Mesothelial cell of epicardium (in vitro differentiated cells): ENCODE data around the gene ERBIN. TPM values are rescaled to one million over a fixed set of nuclear protein-coding genes. Genes with fewer than 3 reads are reported as not detected.

Experiments
- DNase-seq, 2 experiments: peaks; one replicate each; pipeline ENCODE4 v3.0.0; 2021; ENCODE audit warnings: low spot score in 2 of 2; ENCODE audit not compliant: unreplicated experiment in 2 of 2
- H3K27ac Mint-ChIP-seq: 2 replicates; pipeline ENCODE4 v1.8.0; 2021; ENCODE audit warnings: mixed read lengths
- H3K27me3 Mint-ChIP-seq: 2 replicates; pipeline ENCODE4 v1.8.0; 2021; ENCODE audit warnings: low read depth, mixed read lengths
- H3K36me3 Mint-ChIP-seq: 2 replicates; pipeline ENCODE4 v1.8.0; 2021; ENCODE audit warnings: mixed read lengths
- H3K4me1 Mint-ChIP-seq: 2 replicates; pipeline ENCODE4 v1.8.0; 2021; ENCODE audit warnings: mixed read lengths
- H3K4me3 Mint-ChIP-seq: 2 replicates; pipeline ENCODE4 v1.8.0; 2021; ENCODE audit warnings: mild to moderate bottlenecking, moderate library complexity, mixed read lengths
- H3K9me3 Mint-ChIP-seq: 2 replicates; pipeline ENCODE4 v1.8.0; 2021; ENCODE audit warnings: mixed read lengths
- CTCF ChIP-seq: fragments of 200-600 bp; sonication (generic); IDR thresholded peaks from one replicate; pipeline ENCODE4 v1.5.0; 2021; ENCODE audit warnings: antibody characterized with exemption; ENCODE audit not compliant: unreplicated experiment
- total RNA-seq: library from RNA; stranded (reverse); gene quantifications from 3 replicates; pipeline ENCODE4 v1.2.1, GENCODE V29; 2021

Gene ERBIN
- total RNA-seq, 1 donor from 2014 or later: 81.8 TPM

GRCh38 chr5:65926893-65927292 lies 518 bp downstream of the ERBIN start:
- Mint-ChIP-seq H3K27me3 (no peaks in the 10 kb centered on the region), H3K36me3 (peaks cover 4% of the 10 kb centered on the region)
- peak in 1 of 2 experiments; percentile 41 for DNase-seq

GRCh38 chr5:65927503-65928321 lies 1.3 kb downstream of the ERBIN start:
- Mint-ChIP-seq H3K4me3 (peak overlapping the region; percentile 89), H3K4me1 (peaks cover 38% of the 10 kb centered on the region), H3K27ac (peak overlapping the region; percentile 98), H3K36me3 (peaks cover 4% of the 10 kb centered on the region), H3K9me3 (no peaks in the 10 kb centered on the region), H3K27me3 (no peaks in the 10 kb centered on the region)
- DNase-seq: no peak
- no peak for TF ChIP-seq CTCF

More at GRCh38 chr5:65926893-65927292, 518 bp downstream of the ERBIN start:
- Mint-ChIP-seq H3K4me1 (peaks cover 38% of the 10 kb centered on the region), H3K4me3 (peak overlapping the region; percentile 89), H3K9me3 (no peaks in the 10 kb centered on the region), H3K27ac (peak overlapping the region; percentile 98)
- TF ChIP-seq CTCF: no peak

DNA sequence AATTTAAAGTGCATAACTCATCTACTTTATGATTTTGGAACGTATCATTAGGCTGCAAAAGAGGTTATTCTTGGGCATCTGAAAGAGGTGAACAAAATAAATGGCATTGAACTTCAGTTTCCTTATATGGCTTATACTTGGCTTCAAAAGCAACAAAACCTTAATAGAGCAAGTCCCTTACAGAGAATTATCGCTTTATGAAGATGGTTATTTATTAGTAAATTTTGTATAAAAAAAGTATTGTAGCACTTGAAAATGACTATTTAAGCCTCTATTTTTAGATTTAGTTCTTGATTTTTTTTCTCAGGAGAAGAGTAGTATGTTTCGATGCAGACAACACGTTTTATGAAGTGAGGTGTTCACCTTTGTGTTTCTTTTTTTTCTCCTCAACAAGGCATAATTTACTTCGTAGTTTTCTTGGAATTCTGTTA lies 2.0 kb downstream of the ERBIN start:
- Mint-ChIP-seq H3K36me3 (peaks cover 8% of the 10 kb centered on the region), H3K4me3 (peak overlapping the region; percentile 89), H3K9me3 (no peaks in the 10 kb centered on the region), H3K27ac (peak overlapping the region; percentile 98), H3K4me1 (peaks cover 38% of the 10 kb centered on the region), H3K27me3 (no peaks in the 10 kb centered on the region)
- TF ChIP-seq CTCF: no peak
- DNase-seq: no peak

DNA sequence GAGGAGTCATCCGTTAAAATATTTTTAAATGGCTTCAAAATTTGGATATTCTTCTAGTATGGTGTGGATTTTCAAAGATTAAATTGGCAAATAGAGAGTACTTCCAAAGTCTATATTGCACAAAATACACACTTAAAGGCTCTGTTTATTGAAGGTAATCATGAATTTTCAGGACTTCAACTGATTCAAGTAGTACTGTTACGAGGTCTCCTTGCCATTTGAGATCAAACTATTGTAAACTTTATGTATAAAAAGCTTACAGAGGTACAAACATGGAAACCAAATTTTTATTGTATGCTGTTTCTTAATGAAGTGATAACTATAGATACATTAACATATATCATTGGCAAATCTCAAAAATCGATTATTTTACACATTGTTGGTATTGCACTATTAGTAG lies 2.5 kb downstream of the ERBIN start:
- H3K27ac Mint-ChIP-seq: no peak overlapping the region
- peaks cover 34% of the 10 kb centered on the region for H3K4me1 Mint-ChIP-seq
- H3K9me3 Mint-ChIP-seq: no peaks in the 10 kb centered on the region
- no peak for DNase-seq
- no peak for TF ChIP-seq CTCF
- peak overlapping the region; percentile 89 for H3K4me3 Mint-ChIP-seq
- H3K27me3 Mint-ChIP-seq: no peaks in the 10 kb centered on the region
- peaks cover 8% of the 10 kb centered on the region for H3K36me3 Mint-ChIP-seq

GRCh38 chr5:65932676-65933075 lies 6.3 kb downstream of the ERBIN start:
- Mint-ChIP-seq H3K27me3 (no peaks in the 10 kb centered on the region), H3K27ac (no peak overlapping the region), H3K9me3 (no peaks in the 10 kb centered on the region), H3K4me1 (peaks cover 35% of the 10 kb centered on the region), H3K36me3 (peaks cover 13% of the 10 kb centered on the region), H3K4me3 (no peak overlapping the region)
- no peak for DNase-seq
- TF ChIP-seq CTCF: no peak
